HG03432 (cell line): ENCODE data around the gene ADGRV1.
"Not testable (repeated sequence)": the region's sequence is repeated elsewhere in the genome, so short reads cannot be mapped to it uniquely, and the experiment has no call there.

Experiments
- ATAC-seq: cut with Tn5 transposase; IDR thresholded peaks from one replicate; pipeline ENCODE4 v1.9.1; 2021; ENCODE audit warnings: mild to moderate bottlenecking, moderate library complexity; ENCODE audit not compliant: unreplicated experiment

ADGRV1 gene

GRCh38 chr5:90551376-90551775, 7.2 kb upstream of the ADGRV1 start:
- ATAC-seq: no peak

DNA sequence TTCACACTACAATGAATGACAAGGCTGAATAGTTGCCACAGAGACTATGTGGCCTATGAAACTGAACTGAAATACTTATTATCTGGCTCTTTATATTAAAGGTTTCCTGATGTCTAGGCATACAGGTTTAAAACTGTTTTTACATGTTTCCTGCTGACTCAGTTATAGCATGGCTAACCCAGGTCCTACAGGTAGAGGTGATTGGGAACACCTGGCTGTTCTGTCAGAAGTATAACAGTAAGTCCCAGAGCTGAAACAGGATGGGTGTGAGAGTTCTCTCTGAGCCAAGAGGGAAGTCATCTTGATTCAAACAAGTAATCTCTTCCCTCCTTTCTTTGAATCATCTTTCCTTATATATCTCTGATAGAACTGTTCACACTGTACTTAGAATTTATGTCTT, 4.9 kb upstream of the ADGRV1 start:
- ATAC-seq: no peak

DNA sequence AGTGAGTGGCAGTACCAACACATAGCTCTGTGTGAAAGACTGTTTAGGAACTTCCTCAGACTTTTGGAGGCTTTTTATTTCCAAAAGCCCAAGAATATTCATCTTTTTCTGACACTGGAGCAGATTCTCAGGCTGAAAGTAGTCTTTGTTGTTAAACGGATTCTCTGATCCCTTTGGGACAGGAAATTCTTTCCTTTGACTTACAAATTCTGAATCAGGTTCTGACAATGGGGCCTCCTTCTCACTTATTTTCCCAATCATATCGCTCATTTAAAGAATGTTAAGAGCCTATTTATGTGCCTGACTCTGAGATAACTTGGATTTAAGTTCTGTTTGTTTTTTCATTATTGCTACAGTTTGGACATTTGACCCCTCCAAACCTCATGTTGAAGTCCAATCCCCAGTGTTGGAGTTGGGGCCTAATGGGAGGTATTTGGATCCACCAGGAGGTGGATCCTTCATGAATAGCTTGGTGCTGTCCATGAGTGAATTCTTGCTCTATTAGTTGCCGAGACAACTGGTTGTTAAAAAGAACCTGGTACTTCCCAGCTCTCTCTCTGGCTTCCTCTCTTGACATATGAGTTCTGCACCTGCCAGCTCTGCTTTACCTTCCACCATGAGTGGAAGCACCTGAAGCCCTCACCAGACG, 4.1 kb upstream of the ADGRV1 start:
- ATAC-seq: no peak

DNA sequence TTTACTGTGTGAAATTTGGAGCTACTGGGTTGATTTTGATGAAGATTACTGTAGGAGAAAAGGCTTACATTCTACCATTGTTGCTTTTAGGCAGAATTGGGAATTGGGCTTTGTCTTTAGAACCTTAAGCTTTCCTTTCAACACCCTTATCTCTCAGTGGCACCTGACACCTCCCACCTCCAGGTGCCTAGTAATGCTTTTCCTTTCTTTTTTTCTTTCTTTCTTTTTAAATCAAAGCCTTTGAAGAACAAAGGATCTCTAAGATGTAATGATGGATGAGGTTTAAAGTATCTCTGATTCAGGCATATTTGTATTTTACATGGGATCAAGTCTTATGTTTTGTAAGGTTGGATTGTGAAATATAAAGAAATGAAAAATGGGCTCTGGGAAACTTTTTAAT, 2.9 kb upstream of the ADGRV1 start:
- ATAC-seq: no peak

GRCh38 chr5:90557391-90557790, 1.2 kb upstream of the ADGRV1 start:
- ATAC-seq: no peak

- ATAC-seq: no peak
Measured at GRCh38 chr5:90557871-90558270, 726 bp upstream of the ADGRV1 start.

GRCh38 chr5:90560771-90561170, 2.2 kb downstream of the ADGRV1 start:
- ATAC-seq: no peak

- ATAC-seq: no peak
Measured at GRCh38 chr5:90561766-90562165, 3.2 kb downstream of the ADGRV1 start.

GRCh38 chr5:90562341-90562740, 3.7 kb downstream of the ADGRV1 start:
- no peak for ATAC-seq

DNA sequence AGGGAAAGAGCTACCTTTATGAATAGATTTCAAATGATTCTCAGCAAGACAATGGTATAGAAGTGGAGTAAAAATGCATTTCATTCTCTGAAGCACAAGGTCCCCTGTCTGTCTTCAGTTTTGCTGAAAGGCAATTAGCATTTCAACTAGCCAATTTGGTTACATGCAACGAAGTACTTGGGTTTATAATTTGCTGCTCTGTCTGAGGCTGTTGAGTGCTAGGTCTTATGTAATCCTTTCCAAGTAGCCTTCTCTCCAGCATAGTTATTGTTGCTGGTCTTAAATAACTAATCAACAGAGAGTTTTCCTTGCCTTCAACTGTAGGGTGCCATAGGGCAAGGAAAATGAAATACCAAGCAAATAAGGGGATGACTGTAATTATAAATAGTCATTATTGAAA, 4.5 kb downstream of the ADGRV1 start:
- ATAC-seq: no peak

DNA sequence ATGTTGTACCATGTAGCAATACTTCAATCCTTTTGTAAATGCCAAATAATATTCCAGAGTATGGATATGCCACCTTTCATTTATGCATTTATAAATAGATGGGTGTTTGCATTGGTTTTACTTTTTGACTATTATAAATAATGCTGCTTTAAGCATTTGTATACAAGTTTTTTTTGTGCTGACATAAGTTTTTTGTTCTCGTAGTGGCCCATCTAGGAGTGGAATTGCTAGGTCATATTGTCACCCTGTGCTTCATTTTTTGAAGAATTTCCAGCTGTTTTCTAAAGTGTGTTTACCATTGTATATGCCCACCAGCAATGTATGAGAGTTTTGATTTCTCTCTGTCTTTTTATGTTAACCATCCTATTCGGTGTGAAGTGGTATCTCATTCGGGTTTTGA, 6.9 kb downstream of the ADGRV1 start:
- ATAC-seq: no peak

DNA sequence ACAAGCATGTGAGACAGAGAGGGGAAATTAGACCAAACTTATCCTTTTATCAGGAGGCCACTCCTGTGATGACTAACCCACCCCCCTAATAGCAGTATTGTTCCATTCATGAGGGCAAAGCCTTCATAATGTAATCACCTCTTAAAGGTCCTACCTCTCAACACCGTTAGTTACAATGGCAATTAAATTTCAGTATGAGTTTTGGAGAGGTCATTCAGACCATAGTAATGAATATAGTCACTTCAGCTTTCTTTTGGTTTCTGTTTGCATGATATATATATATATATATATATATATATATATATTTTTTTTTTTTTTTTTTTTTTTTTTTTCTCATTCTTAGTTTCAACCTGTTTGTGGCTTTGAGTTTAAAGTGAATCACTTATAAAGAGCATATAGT, 10.5 kb downstream of the ADGRV1 start:
- ATAC-seq: no peak

- no peak for ATAC-seq
Measured at GRCh38 chr5:90570034-90570433, 11.4 kb downstream of the ADGRV1 start.

DNA sequence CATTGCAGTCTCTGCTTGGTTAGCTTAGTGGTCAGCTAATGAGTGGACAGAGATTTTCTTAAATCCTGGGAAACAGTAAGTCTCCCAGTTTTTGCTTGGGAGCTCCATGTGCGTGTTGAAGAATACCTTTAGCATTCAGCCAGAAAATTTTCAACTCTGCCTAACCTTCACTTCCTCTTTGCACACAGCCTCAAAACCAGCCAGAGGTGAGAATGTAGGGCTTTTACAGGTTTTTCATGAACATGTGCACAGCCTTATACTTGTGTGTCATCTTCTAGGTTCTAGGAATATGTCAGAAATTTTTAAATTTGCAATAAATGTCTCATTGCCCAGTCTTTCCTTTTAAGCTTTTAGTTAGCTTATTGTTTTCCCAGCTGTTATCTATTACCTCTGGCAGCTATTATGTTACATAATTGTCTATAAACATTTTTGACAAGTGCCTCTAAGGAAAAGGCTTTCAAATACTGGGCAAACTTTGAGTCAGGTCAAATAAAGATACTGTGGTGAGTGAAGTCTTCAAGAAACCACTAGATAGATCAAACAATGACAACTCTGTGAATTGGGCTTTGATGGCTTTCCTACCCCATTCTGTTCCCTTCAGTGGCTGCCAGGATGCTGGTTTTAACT, 12.7 kb downstream of the ADGRV1 start:
- ATAC-seq: no peak

DNA sequence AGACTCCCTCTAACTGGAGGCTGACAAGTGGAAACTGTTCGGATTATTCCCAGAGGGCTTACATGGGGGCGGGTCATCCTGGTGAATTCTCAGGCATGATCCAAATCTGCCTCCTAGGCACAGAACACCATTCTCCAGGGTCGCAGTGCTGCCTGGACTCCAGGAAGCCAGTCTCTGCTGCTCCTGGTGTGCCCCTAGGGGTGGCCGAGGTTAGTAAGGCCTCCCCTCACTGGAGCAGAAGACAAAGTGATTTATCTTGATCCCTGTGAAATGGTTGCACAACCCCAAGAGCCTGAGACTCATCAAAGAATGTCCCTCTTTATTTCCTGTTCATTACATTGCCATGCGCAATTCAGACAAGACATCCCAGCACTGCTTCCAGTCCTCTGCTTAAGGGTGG, 17.1 kb downstream of the ADGRV1 start:
- no peak for ATAC-seq

DNA sequence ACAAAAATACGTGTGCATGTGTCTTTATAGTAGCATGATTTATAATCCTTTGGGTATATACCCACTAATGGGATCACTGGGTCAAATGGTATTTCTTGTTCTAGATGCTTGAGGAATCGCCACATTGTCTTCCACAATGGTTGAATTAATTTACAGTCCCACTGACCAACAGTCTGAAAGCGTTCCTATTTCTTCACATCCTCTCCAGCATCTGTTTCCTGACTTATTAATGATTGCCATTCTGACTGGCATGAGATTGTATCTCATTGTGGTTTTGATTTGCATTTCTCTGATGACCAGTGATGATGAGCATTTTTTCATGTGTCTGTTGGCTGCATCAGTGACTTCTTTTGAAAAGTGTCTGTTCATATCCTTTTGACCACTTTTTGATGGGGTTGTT, 18.0 kb downstream of the ADGRV1 start:
- not testable (repeated sequence) for ATAC-seq

DNA sequence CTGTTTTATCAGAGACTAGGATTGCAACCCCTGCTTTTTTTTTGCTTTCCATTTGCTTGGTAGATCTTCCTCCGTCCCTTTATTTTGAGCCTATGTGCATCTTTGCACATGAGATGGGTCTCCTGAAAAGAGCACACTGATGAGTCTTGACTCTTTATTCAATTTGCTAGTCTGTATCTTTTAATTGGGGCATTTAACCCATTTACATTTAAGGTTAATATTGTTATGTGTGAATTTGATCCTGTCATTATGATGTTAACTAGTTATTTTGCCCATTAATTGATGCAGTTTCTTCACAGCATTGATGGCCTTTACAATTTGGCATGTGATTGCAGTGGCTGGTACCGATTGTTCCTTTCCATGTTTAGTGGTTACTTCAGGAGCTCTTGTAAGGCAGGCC, 21.3 kb downstream of the ADGRV1 start:
- not testable (repeated sequence) for ATAC-seq

- no peak for ATAC-seq
Measured at GRCh38 chr5:90581956-90582355, 23.4 kb downstream of the ADGRV1 start.

DNA sequence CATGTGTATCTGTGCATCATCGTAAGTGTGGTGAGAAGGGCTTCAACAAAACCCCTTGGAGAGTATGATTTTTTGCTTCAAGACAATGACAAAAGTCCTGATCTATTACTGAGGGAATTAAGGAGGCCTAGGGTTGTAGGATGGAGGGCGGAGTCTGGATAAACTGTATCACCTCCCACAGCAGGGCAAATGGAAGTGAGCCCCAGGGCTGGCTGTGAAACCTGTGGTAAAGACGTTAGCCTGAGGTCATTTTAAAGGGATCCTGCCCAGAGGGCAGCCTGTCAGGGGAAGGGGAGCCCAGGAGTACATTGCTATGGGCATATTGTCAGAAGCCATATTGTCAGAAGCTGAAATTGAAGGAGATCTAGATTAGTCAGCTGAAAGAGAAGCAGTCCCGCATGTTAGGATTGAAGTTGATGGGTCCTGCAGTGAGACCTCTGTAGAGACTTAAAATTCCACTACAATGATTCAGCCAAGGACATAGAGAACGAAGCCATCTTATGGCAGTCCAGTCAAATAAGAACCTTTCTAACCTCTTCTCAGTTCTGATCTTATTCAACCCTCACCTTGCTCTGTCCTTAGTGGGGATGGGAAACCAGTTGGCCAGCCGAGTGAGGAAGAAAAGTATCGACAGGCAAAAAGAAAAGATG, 26.9 kb downstream of the ADGRV1 start:
- ATAC-seq: no peak

DNA sequence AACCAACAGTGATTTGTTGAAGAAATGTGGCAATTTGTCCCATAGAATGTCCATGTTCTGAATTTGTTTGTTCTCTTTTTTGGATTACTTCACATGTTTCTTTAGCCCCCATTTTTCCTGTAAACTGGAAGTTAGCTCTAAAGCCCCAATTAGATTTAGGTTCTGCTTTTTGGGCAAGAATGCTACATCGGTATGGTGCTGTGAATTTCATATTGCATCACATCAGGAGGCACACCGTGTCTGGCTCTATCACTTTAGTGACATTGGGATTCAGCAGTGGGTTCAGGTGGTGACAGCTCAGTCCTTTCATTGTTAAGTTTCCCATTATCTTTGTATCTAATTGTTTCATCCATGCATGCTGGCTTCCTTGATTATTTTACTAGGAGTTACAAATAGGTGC, 27.9 kb downstream of the ADGRV1 start:
- ATAC-seq: no peak

DNA sequence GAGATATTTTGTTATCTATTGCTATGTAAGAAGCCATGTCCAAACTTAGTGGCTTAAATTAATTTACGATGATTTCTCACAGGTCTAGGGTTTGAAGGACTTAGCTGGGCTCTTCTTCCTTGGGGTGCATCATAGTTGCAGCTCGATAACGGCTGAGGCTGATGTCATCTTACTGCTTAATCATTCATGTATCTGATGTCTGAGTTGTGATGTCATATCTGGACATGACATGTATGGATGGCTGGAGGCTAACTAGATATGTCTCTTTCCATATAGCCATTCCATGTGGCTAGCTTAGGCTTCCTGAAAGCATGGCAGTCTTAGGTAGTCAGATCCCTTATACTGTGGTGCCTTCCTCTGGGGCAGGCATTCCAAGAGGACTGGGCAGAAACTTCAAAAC, 31.6 kb downstream of the ADGRV1 start:
- no peak for ATAC-seq

DNA sequence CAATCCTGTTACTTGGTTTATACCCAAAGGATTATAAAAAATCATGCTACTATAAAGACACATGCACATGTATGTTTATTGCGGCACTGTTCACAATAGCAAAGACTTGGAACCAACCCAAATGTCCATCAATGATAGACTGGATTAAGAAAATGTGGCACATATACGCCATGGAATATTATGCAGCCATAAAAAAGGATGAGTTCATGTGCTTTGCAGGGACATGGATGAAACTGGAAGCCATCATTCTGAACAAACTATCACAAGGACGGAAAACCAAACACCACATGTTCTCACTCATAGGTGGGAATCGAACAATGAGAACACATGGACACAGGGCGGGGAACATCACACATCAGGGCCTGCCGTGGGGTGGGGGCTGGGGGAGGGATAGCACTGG, 34.5 kb downstream of the ADGRV1 start:
- not testable (repeated sequence) for ATAC-seq
